K562 (cell line): ENCODE measurements around the gene SRPK3.

Source experiments
- ETV6 ChIP-seq, 3 experiments: fragments of 150-350 bp in 1 of 3; sonication (generic) in 1 of 3; formaldehyde crosslinking in 1 of 3; IDR thresholded peaks; 2 replicates each; pipeline versions ENCODE4 v1.6.1 to v1.8.0; 2014 to 2022; ENCODE audit warnings: borderline replicate concordance in 2 of 3, low read depth in 2 of 3, antibody characterized with exemption in 1 of 3, low read length in 1 of 3, mild to moderate bottlenecking in 1 of 3, missing genetic modification reagents in 1 of 3
- HMGXB4 ChIP-seq: sonication (generic); formaldehyde crosslinking; IDR thresholded peaks from 2 replicates; pipeline ENCODE4 v1.8.1; 2023; ENCODE audit warnings: mild to moderate bottlenecking, missing genetic modification reagents
- RAD21 ChIP-seq, 2 experiments: fragments of 250-450 bp in 1 of 2; fragments of 450-650 bp in 1 of 2; sonication (Bioruptor Pico) in 1 of 2; formaldehyde crosslinking in 1 of 2; IDR thresholded peaks in 1 of 2; conservative IDR thresholded peaks in 1 of 2; 2 replicates each; pipeline versions ENCODE4 v1.4.0 to v1.8.0; 2020 to 2022; ENCODE audit warnings: mild to moderate bottlenecking in 2 of 2, moderate library complexity in 1 of 2
- REST ChIP-seq, 2 experiments: fragments of 450-650 bp; formaldehyde crosslinking in 1 of 2; IDR thresholded peaks; 2 replicates each; pipeline versions ENCODE4 v1.4.0 to v1.6.1; 2014 to 2020; ENCODE audit warnings: mild to moderate bottlenecking in 2 of 2, borderline replicate concordance in 1 of 2, low read depth in 1 of 2

- TF ChIP-seq HMGXB4 (CRISPR knock-in tag) (no peak), REST (IDR thresholded peaks at IDR 0.05; ENCODE audit: borderline replicate concordance) (peak; percentile 34; the same call in 1 of the 2 replicates), REST (CRISPR knock-in tag; IDR thresholded peaks at IDR 0.05; ENCODE audit: low read depth) (no peak), ETV6 (IDR thresholded peaks at IDR 0.05; ENCODE audit: borderline replicate concordance in 1 of 2, low read depth in 2 of 2, low read length in 1 of 2) (no peak), ETV6 (CRISPR knock-in tag; IDR thresholded peaks at IDR 0.05; ENCODE audit: borderline replicate concordance) (no peak), RAD21 (CRISPR knock-in tag; conservative IDR thresholded peaks at IDR 0.05 in 1 of 2, IDR thresholded peaks at IDR 0.05 in 1 of 2) (peak in 1 of 2 experiments; percentile 39; a peak in 2 of 4 replicates)
Observed at GRCh38 chrX:153782313-153782712, 1.5 kb downstream of the SRPK3 start.
